Kidney (tissue), 14 donors: ENCODE data around the gene DNMT1. TPM values are rescaled to one million over a fixed set of nuclear protein-coding genes. Genes with fewer than 3 reads are reported as not detected.

Experiments
- DNase-seq, 5 donors: peaks; one replicate each; pipeline ENCODE4 v3.0.0-alpha.2; 2013 to 2020
- FAIRE-seq: peaks from 2 replicates; lab custom pipeline; 2012; peaks lifted over from hg19 to GRCh38; lab: Jason Lieb, UNC
- H3K27ac ChIP-seq, 2 donors: one replicate each; pipeline ENCODE4 v1.7.0; 2013; ENCODE audit warnings: low read depth in 2 of 2, low read length in 2 of 2, inconsistent platforms in 1 of 2
- H3K27me3 ChIP-seq: one replicate; pipeline ENCODE4 v1.7.1; 2013; ENCODE audit warnings: low read length, inconsistent platforms; ENCODE audit not compliant: control insufficient read depth, insufficient read depth
- H3K36me3 ChIP-seq, 3 donors: one replicate each; pipeline versions ENCODE4 v1.7.0 to v1.7.1; 2013; ENCODE audit warnings: low read length in 3 of 3, control low read depth in 1 of 3, inconsistent platforms in 1 of 3; ENCODE audit not compliant: insufficient read depth in 3 of 3, control insufficient read depth in 2 of 3
- H3K4me1 ChIP-seq, 3 donors: one replicate each; pipeline versions ENCODE4 v1.7.0 to v1.7.1; 2013; ENCODE audit warnings: low read length in 3 of 3, inconsistent platforms in 1 of 3, low read depth in 1 of 3; ENCODE audit not compliant: control insufficient read depth in 2 of 3, insufficient read depth in 2 of 3
- H3K4me3 ChIP-seq, 3 donors: one replicate each; pipeline versions ENCODE4 v1.7.0 to v1.8.1; 2013; ENCODE audit warnings: low read length in 3 of 3, control low read depth in 1 of 3, inconsistent platforms in 1 of 3
- H3K9ac ChIP-seq, 3 donors: one replicate each; pipeline versions ENCODE4 v1.7.0 to v1.7.1; 2013; ENCODE audit warnings: low read length in 3 of 3, control low read depth in 1 of 3, inconsistent platforms in 1 of 3
- H3K9me3 ChIP-seq, 3 donors: one replicate each; pipeline versions ENCODE4 v1.7.0 to v1.7.1; 2013; ENCODE audit warnings: low read length in 3 of 3, control low read depth in 1 of 3, inconsistent platforms in 1 of 3; ENCODE audit not compliant: control insufficient read depth in 2 of 3, insufficient read depth in 1 of 3
- CTCF ChIP-seq: IDR thresholded peaks from 3 replicates; pipeline ENCODE4 v1.5.1; 2012; ENCODE audit warnings: mild to moderate bottlenecking, moderate library complexity, borderline replicate concordance; ENCODE audit not compliant: insufficient read depth; ENCODE audit errors: extremely low read depth
- intact Hi-C: fragments of 100-400 bp; cut with DNase I; formaldehyde crosslinking; loops from one replicate; pipeline ENCODE4 v1.11.1; 2022
- polyA plus RNA-seq: library from polyadenylated mRNA; stranded (reverse); fragments of 350-450 nt; fragmentation: Illumina TruSeq; extraction: RNeasy Lipid Tissue Mini Kit (QIAGEN cat#74804); gene quantifications from one replicate; pipeline ENCODE4 v1.2.3, GENCODE V29; 2014; ENCODE audit warnings: low read depth, low replicate concordance; ENCODE audit not compliant: insufficient read depth
- total RNA-seq: library from RNA; stranded (reverse); fragmentation: NEBNext Ultra II Directional; extraction: Animal tissue kit (Norgen Biotek cat#: 25700); gene quantifications from one replicate; pipeline ENCODE4 v1.2.1, GENCODE V29; 2021
- donor health status: control.
- donor health status: control.
- donor health status: control.
- donor health status: control.
- donor health status: control.
- donor health status: DM: yes; HTN: yes; CAD: no.
- donor health status: Normal renal cell carcinoma (clear cell type).

DNMT1 gene
- total and polyA plus RNA-seq, 2 donors from 2014 or later: 15.3 to 64.6 TPM

- H3K4me1 ChIP-seq: no peaks in the 10 kb centered on the region
- no peaks in the 10 kb centered on the region for H3K36me3 ChIP-seq
- DNase-seq: no peak
- intact Hi-C loops: no loop called here
- H3K9me3 ChIP-seq: no peaks in the 10 kb centered on the region
- no peak overlapping the region for H3K9ac ChIP-seq
- H3K27ac ChIP-seq: no peak overlapping the region
- H3K27me3 ChIP-seq: no peaks in the 10 kb centered on the region
- no peak for FAIRE-seq
- TF ChIP-seq CTCF: no peak
- no peak overlapping the region for H3K4me3 ChIP-seq
These were observed 39.2 kb upstream of the DNMT1 start for GRCh38 chr19:10233946-10234345.

- no peak for FAIRE-seq
- no peaks in the 10 kb centered on the region for H3K27me3 ChIP-seq
- no peaks in the 10 kb centered on the region for H3K9me3 ChIP-seq
- no peak for DNase-seq
- H3K9ac ChIP-seq: peak overlapping the region in 1 of 3 donors; percentile 15
- peak overlapping the region; percentile 66 to 71 for H3K27ac ChIP-seq
- intact Hi-C loops: no loop called here
- H3K4me3 ChIP-seq: peak overlapping the region; percentile 9 to 69 (median 28)
- no peaks in the 10 kb centered on the region for H3K36me3 ChIP-seq
- TF ChIP-seq CTCF: no peak
- H3K4me1 ChIP-seq: peaks cover 0 to 3% (median 0%) of the 10 kb centered on the region in 3 donors
These were observed 37.0 kb upstream of the DNMT1 start for GRCh38 chr19:10231612-10232228.

DNA sequence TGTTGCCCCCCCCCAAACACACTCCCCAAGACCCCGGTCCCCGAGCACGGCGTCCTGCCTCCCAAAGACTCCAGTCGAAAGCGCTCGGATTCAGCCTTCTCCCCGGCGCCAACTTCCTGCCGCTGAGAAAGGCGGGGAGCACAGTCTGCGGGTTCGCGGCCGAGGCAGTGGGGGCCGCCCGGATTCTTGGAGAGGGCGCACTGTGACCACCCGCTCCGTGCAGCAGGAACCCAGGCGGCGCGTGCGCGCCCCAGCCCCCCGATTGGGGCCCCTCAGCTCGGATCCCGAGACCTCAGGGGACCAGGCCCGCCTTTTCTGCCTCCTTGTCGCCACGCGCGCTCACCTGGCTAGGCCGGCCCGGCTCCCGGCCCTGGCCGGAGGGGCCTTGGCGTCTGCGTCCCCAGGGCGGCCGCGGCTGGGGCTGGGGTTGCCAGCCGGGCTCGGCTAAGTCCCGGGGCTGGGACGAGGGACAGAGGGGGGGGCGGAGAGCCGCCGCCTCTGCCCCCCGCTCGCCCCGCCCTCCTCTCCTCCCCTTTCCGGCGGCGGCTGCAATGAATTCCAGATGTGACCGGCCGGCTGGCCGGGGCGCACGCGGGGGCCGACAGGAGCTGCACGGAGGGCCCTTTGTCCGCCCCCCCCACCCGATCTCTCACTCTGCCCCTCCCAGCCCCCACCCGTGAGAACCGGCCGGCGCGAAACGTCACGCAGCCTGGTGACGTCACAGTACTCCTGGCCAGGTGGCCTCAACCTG is 36.3 kb upstream of the DNMT1 start, which contains the start of gene S1PR2:
TSS of gene S1PR2 (minus strand) at position 471 of the 751 bp plus-strand sequence. CDS start 6,426 bp downstream, outside the sequence.
- DNase-seq: peak; percentile 89 to 96 (median 92)
- peak within 1 kb of the TSS; percentile 48 to 69 (median 60) for H3K4me3 ChIP-seq
- H3K4me1 ChIP-seq: peaks cover 0 to 3% (median 0%) of the 10 kb centered on the region in 3 donors
- FAIRE-seq: no peak
- H3K27me3 ChIP-seq: no peaks in the 10 kb centered on the region
- peak within 1 kb of the TSS; percentile 66 to 71 for H3K27ac ChIP-seq
- no peak for TF ChIP-seq CTCF
- H3K9ac ChIP-seq: peak within 1 kb of the TSS; percentile 33 to 69 (median 69)
- intact Hi-C loops: no loop called here
- H3K9me3 ChIP-seq: no peaks in the 10 kb centered on the region
- no peaks in the 10 kb centered on the region for H3K36me3 ChIP-seq
